GM12878 (cell line): ENCODE data around the gene JAKMIP1. TPM values are rescaled to one million over a fixed set of nuclear protein-coding genes. Genes with fewer than 3 reads are reported as not detected.

Experiments
- ATAC-seq: fragments of 200-7000 bp; cut with Tn5 transposase; 3 replicates; pipeline ENCODE4 v1.9.1; 2020; ENCODE audit warnings: mild to moderate bottlenecking, moderate library complexity
- BruUV-seq: library from RNA; stranded (reverse); fragments of 400-500 nt; replicated peaks from 2 replicates; lab custom pipeline; 2021; lab: Mats Ljungman, UMichigan
- CTCF ChIA-PET: fragments of 300-600 bp; sonication (Branson Sonifier 250); formaldehyde crosslinking; extraction: SDS; loops from one replicate; lab custom pipeline; 2021; ENCODE audit warnings: inconsistent platforms; lab: Yijun Ruan, JAX
- POLR2A ChIA-PET: fragments of 350-600 bp; formaldehyde crosslinking; extraction: SDS; loops from one replicate; lab custom pipeline; 2021; ENCODE audit warnings: inconsistent platforms; lab: Charles Lee
- RAD21 ChIA-PET: fragments of 300-600 bp; sonication (Branson Sonifier 250); formaldehyde crosslinking; loops from one replicate; lab custom pipeline; 2023; ENCODE audit warnings: antibody characterized with exemption; ENCODE audit not compliant: unreplicated experiment; lab: Charles Lee
- SMC1A ChIA-PET: fragments of 300-600 bp; sonication (Branson Sonifier 250); formaldehyde crosslinking; loops from one replicate; lab custom pipeline; 2023; ENCODE audit not compliant: unreplicated experiment, uncharacterized antibody; lab: Charles Lee
- DNase-seq: peaks from one replicate; pipeline ENCODE4 v3.0.0-alpha.2; 2011; ENCODE audit warnings: low read depth, low spot score
- FAIRE-seq: peaks from 3 replicates; lab custom pipeline; 2011; peaks lifted over from hg19 to GRCh38; lab: Jason Lieb, UNC
- H2AFZ ChIP-seq: 2 replicates; pipeline ENCODE4 v1.6.0; 2011; ENCODE audit warnings: low read depth, low read length, control low read depth; ENCODE audit not compliant: control insufficient read depth
- H3K27ac ChIP-seq: 2 replicates; pipeline ENCODE4 v1.5.1; 2011; ENCODE audit warnings: control low read depth; ENCODE audit not compliant: control insufficient read depth, insufficient read depth
- H3K27me3 ChIP-seq, 2 experiments: replicated peaks in 1 of 2; 2 replicates each; pipeline versions ENCODE4 v1.6.0 to v1.6.1; 2011; ENCODE audit warnings: low read length in 1 of 2; ENCODE audit not compliant: control insufficient read depth in 2 of 2, insufficient read depth in 2 of 2
- H3K36me3 ChIP-seq, 2 experiments: 2 replicates each; pipeline ENCODE4 v1.5.1; 2011; ENCODE audit warnings: low read length in 1 of 2; ENCODE audit not compliant: control insufficient read depth in 2 of 2, insufficient read depth in 2 of 2
- H3K4me1 ChIP-seq: 2 replicates; pipeline ENCODE4 v1.6.1; 2011; ENCODE audit warnings: mild to moderate bottlenecking, low read length, moderate library complexity, mixed read lengths; ENCODE audit not compliant: control insufficient read depth, insufficient read depth
- H3K4me2 ChIP-seq: 2 replicates; pipeline ENCODE4 v1.6.0; 2011; ENCODE audit warnings: control low read depth; ENCODE audit not compliant: control insufficient read depth, insufficient read depth
- H3K4me3 ChIP-seq: fragments of 200-600 bp; sonication (generic); 2 replicates; pipeline ENCODE4 v1.5.1; 2016
- H3K79me2 ChIP-seq: 2 replicates; pipeline ENCODE4 v1.6.0; 2011; ENCODE audit warnings: low read length; ENCODE audit not compliant: control insufficient read depth, insufficient read depth
- H3K9ac ChIP-seq: 2 replicates; pipeline ENCODE4 v1.8.0; 2011; ENCODE audit warnings: low read length, control low read depth, mixed read lengths; ENCODE audit not compliant: control insufficient read depth, insufficient read depth
- H3K9me3 ChIP-seq: replicated peaks from 3 replicates; pipeline ENCODE4 v1.5.1; 2011; ENCODE audit warnings: mild to moderate bottlenecking, low read length; ENCODE audit not compliant: control insufficient read depth, insufficient read depth
- H4K20me1 ChIP-seq: 2 replicates; pipeline ENCODE4 v1.6.0; 2011; ENCODE audit not compliant: control insufficient read depth, insufficient read depth
- BCLAF1 ChIP-seq: fragments of 450-650 bp; IDR thresholded peaks from 2 replicates; pipeline ENCODE4 v1.6.1; 2017; ENCODE audit warnings: antibody characterized with exemption, mild to moderate bottlenecking, moderate library complexity
- CHD2 ChIP-seq: IDR thresholded peaks from 2 replicates; pipeline ENCODE4 v1.6.1; 2011; ENCODE audit warnings: low read depth, low read length, improper control_type of control experiment, borderline replicate concordance
- E4F1 ChIP-seq: fragments of 450-650 bp; IDR thresholded peaks from 2 replicates; pipeline ENCODE4 v1.6.1; 2018; ENCODE audit warnings: borderline replicate concordance, mild to moderate bottlenecking; ENCODE audit not compliant: partially characterized antibody
- EED ChIP-seq: sonication (generic); IDR thresholded peaks from 2 replicates; pipeline ENCODE4 v1.6.1; 2016; ENCODE audit warnings: antibody characterized with exemption, low read depth
- ESRRA ChIP-seq: IDR thresholded peaks from 2 replicates; pipeline ENCODE4 v1.6.1; 2012; ENCODE audit warnings: mild to moderate bottlenecking, low read length, improper control_type of control experiment
- HDGF ChIP-seq: fragments of 450-650 bp; IDR thresholded peaks from 2 replicates; pipeline ENCODE4 v1.6.1; 2016; ENCODE audit warnings: antibody characterized with exemption
- LARP7 ChIP-seq: fragments of 450-650 bp; IDR thresholded peaks from 2 replicates; pipeline ENCODE4 v1.6.1; 2017; ENCODE audit warnings: mild to moderate bottlenecking
- MAX ChIP-seq: IDR thresholded peaks from 2 replicates; pipeline ENCODE4 v1.6.1; 2012; ENCODE audit warnings: low read depth, low read length, improper control_type of control experiment
- NFXL1 ChIP-seq: fragments of 450-650 bp; IDR thresholded peaks from 2 replicates; pipeline ENCODE4 v1.6.1; 2017; ENCODE audit warnings: antibody characterized with exemption, mild to moderate bottlenecking, borderline replicate concordance
- NFYB ChIP-seq: IDR thresholded peaks from 2 replicates; pipeline ENCODE4 v1.6.1; 2011; ENCODE audit warnings: low read depth, mild to moderate bottlenecking, low read length, improper control_type of control experiment, moderate library complexity; ENCODE audit not compliant: insufficient read depth
- PML ChIP-seq: IDR thresholded peaks from 2 replicates; pipeline ENCODE4 v1.6.1; 2012; ENCODE audit warnings: low read length, inconsistent platforms
- ZNF274 ChIP-seq: IDR thresholded peaks from one replicate; pipeline ENCODE4 v1.8.0; 2011; ENCODE audit not compliant: insufficient read length, insufficient read depth
- ZZZ3 ChIP-seq: IDR thresholded peaks from 2 replicates; pipeline ENCODE4 v1.6.1; 2011; ENCODE audit warnings: low read depth; ENCODE audit not compliant: control insufficient read depth, insufficient read length
- WGBS: methylation state at CpG from one replicate; pipeline ENCODE4 v1.1.6; 2016; ENCODE audit warnings: low lambda C conversion rate; ENCODE audit not compliant: insufficient replicate concordance, insufficient coverage; ENCODE audit errors: missing lambda C conversion rate; 5-methylcytosine and 5-hydroxymethylcytosine counted together
- in situ Hi-C: fragments of 300-500 bp; cut with MboI; formaldehyde crosslinking; loops from 9 replicates; pipeline ENCODE4 v1.14.3; 2018; ENCODE audit warnings: mixed read lengths
- intact Hi-C: fragments of 100-400 bp; cut with micrococcal nuclease; formaldehyde crosslinking; loops from one replicate; pipeline ENCODE4 v1.14.2; 2022; ENCODE audit not compliant: unreplicated experiment
- polyA plus RNA-seq, 11 experiments: library from polyadenylated mRNA; depleted of rRNA in 4 of 11; unstranded in 6 of 11; stranded (reverse) in 5 of 11; fragments of >200 nt; fragmentation: Nextera tagmentation in 4 of 11; fragmentation: Illumina TruSeq in 1 of 11; extraction: Ambion mirVana in 4 of 11; extraction: Trizol in 1 of 11; gene quantifications; 1 replicate in 1 of 11; 2 replicates in 10 of 11; pipeline versions ENCODE4 v1.2.1 to v1.2.3, GENCODE V29; 2011 to 2016; ENCODE audit warnings: inconsistent platforms in 2 of 11, missing spikeins in 2 of 11, low read depth in 1 of 11
- total RNA-seq, 4 experiments: library from RNA; depleted of rRNA in 3 of 4; stranded (reverse); fragments of >200 nt in 3 of 4; fragmentation: Illumina TruSeq in 1 of 4; extraction: Trizol in 1 of 4; gene quantifications; 2 replicates each; pipeline versions ENCODE4 v1.2.1 to v1.2.3, GENCODE V29; 2013 to 2021

The JAKMIP1 gene
- total and polyA plus RNA-seq, 10 of the 15 experiments (the other 5 are each of a cell fraction or from before 2014, with no cell fraction given), result 0.52 to 16.7 (median 12.3) TPM

- RAD21 ChIA-PET, result no interaction called here
- no peaks in the 10 kb centered on the region; the same call in 2 of the 3 replicates for H3K9me3 ChIP-seq
- WGBS, result 52% methylated on average over 16 of the region's 16 CpGs
- SMC1A ChIA-PET, result no interaction called here
- H2AFZ ChIP-seq, result no peak overlapping the region
- no peaks in the 10 kb centered on the region for H3K4me1 ChIP-seq
- H3K27me3 ChIP-seq, result no peaks in the 10 kb centered on the region; a peak in 1 of 4 replicates
- FAIRE-seq, result no peak
- ATAC-seq, result no peak
- H3K9ac ChIP-seq, result no peak overlapping the region
- no TSS peak for BruUV-seq
- in situ Hi-C loops, result no loop called here
- CTCF ChIA-PET, result no interaction called here
- H3K36me3 ChIP-seq, result no peaks in the 10 kb centered on the region
- no peak overlapping the region for H3K4me2 ChIP-seq
- POLR2A ChIA-PET, result interaction anchor here (0.9 kb wide), 1 partner anchor 29 kb away, joined by 3 read pairs; no protein-coding TSS in a partner anchor
- no peak overlapping the region for H3K4me3 ChIP-seq
- no peaks in the 10 kb centered on the region for H4K20me1 ChIP-seq
- intact Hi-C loops, result no loop called here
- H3K79me2 ChIP-seq, result no peaks in the 10 kb centered on the region
- no peak overlapping the region for H3K27ac ChIP-seq
- no peak for DNase-seq
- no peak for TF ChIP-seq ZZZ3
- TF ChIP-seq PML, result no peak
- TF ChIP-seq EED, result no peak
- no peak for TF ChIP-seq LARP7
- no peak for TF ChIP-seq NFYB
- TF ChIP-seq BCLAF1, result no peak
- TF ChIP-seq HDGF, result no peak
- TF ChIP-seq MAX, result no peak
- TF ChIP-seq NFXL1, result no peak
- TF ChIP-seq CHD2, result no peak
- no peak for TF ChIP-seq E4F1
- no peak for TF ChIP-seq ESRRA
- TF ChIP-seq ZNF274, result no peak
Measured at GRCh38 chr4:6228158-6229067, 28.1 kb upstream of the JAKMIP1 start.
